ENCODE data around the gene PUSL1. TPM values are rescaled to one million over a fixed set of nuclear protein-coding genes. Genes with fewer than 3 reads are reported as not detected.

The PUSL1 gene
- total and polyA plus RNA-seq, 2 of the 4 experiments (the other 2 are of a cell fraction): 10.9 to 33.0 TPM

DNA sequence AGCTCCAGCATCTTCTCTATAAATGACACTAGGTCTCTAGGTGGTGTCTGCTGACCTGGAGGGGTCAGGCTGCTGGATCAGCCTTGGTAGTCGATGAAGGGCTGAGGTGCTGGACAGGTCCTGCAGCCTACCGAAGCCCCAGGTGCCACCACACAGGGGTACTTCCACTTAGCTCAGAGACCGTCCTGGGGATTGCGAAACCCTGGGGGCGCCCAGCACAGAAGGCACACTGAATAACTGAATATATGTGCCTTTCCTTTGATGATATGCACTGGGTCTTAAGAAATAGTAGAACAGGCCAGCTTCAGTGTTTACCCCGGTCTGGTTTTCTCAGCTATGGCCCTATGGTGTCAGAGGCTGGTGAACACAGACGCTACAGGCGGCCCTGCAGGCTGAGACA is 45.6 kb upstream of the PUSL1 start:
- Histone ChIP-seq H3K23ac (ENCODE audit: low read depth, low read length) (peak overlapping the region; percentile 52; the same call in 1 of the 2 replicates), H2BK120ac (ENCODE audit: low read depth, low read length) (peak overlapping the region; percentile 99), H3K9me3 (ENCODE audit: control insufficient read depth, insufficient read depth, low read length) (no peaks in the 10 kb centered on the region), H3K27ac (ENCODE audit: insufficient read depth, low read length) (peak overlapping the region; percentile 98), H2BK5ac (ENCODE audit: low read depth, low read length, poor library complexity, severe bottlenecking) (peak overlapping the region; percentile 100), H3K36me3 (ENCODE audit: control insufficient read depth, insufficient read depth, low read length) (peaks cover 57% of the 10 kb centered on the region), H3K56ac (ENCODE audit: extremely low read depth, insufficient read depth, low read length) (peak overlapping the region; percentile 53; the same call in 1 of the 2 replicates), H3K9ac (ENCODE audit: low read depth, low read length) (peak overlapping the region; percentile 36; the same call in 1 of the 2 replicates), H4K8ac (ENCODE audit: low read depth in 2 of 2, low read length in 2 of 2) (peak overlapping the region; percentile 43 to 97; a peak in 3 of 4 replicates), H4K20me1 (ENCODE audit: insufficient read depth, low read length) (peaks cover 13% of the 10 kb centered on the region), H2AK5ac (ENCODE audit: low read depth, low read length) (peak overlapping the region; percentile 85), H4K91ac (ENCODE audit: insufficient read depth, low read depth, low read length) (peak overlapping the region; percentile 85), H3K79me1 (ENCODE audit: low read depth in 1 of 2, low read length in 2 of 2) (peaks cover 30 to 73% of the 10 kb centered on the region in 2 experiments), H3K14ac (replicated peaks; ENCODE audit: low read depth, low read length) (peak overlapping the region; percentile 35), H3K4me1 (ENCODE audit: control insufficient read depth, insufficient read depth, low read length) (peaks cover 40% of the 10 kb centered on the region), H3K9me1 (ENCODE audit: insufficient read depth, low read length) (peaks cover 29% of the 10 kb centered on the region), H2AK9ac (replicated peaks; ENCODE audit: low read depth, low read length, poor library complexity) (no peak overlapping the region), H2BK20ac (ENCODE audit: low read depth, low read length) (peak overlapping the region; percentile 63), H2AFZ (replicated peaks; ENCODE audit: low read length, poor library complexity) (no peak overlapping the region), H3K18ac (ENCODE audit: low read depth, low read length) (peak overlapping the region; percentile 75), H3K4ac (ENCODE audit: low read depth, low read length) (peak overlapping the region; percentile 97), H3K4me2 (ENCODE audit: low read depth, low read length) (no peak overlapping the region), H3K27me3 (ENCODE audit: control insufficient read depth, insufficient read depth, low read length) (no peaks in the 10 kb centered on the region), H4K5ac (ENCODE audit: low read depth, low read length) (peak overlapping the region; percentile 59; the same call in 1 of the 2 replicates), H2BK15ac (ENCODE audit: low read depth, low read length) (peak overlapping the region; percentile 16; the same call in 2 of the 3 replicates), H3K4me3 (ENCODE audit: insufficient read depth, low read depth, low read length) (no peak overlapping the region)
- no peak for ATAC-seq (ENCODE audit: low read depth)
- ChIA-PET CTCF (no interaction called here), POLR2A (ENCODE audit: unreplicated experiment) (no interaction called here)
- no peak for DNase-seq
- 100% methylated on average over 1 of the region's 8 CpGs; no CpG with 5 or more reads in 1 of the 2 experiments for WGBS, 2 experiments (ENCODE audit: extremely low coverage in 2 of 2, insufficient read length in 1 of 2)
- dilution Hi-C loops (cut with HindIII; ENCODE audit: low sequenced_read_pairs, unreplicated experiment): no loop called here
- intact Hi-C loops (cut with micrococcal nuclease): loop anchor here (1.0 kb wide), 1 partner anchor 25 kb away; no protein-coding TSS in a partner anchor
- in situ Hi-C loops (cut with MboI; ENCODE audit: low sequenced_read_pairs): no loop called here
- BruUV-seq (replicated peaks): no TSS peak
- TF ChIP-seq CEBPB (IDR thresholded peaks at IDR 0.05; ENCODE audit: low read depth, low read length): peak; percentile 86
- TF ChIP-seq CHD1 (IDR thresholded peaks at IDR 0.05; ENCODE audit: low read depth, low read length): no peak
